Activated CD4-positive, alpha-beta T cell treated with anti-CD3 and anti-CD28 coated beads, Interleukin-2, amount 10 ng/mL, durations not matched to agents 7 days and 5 days (primary cell): ENCODE measurements around the gene TBCE. TPM values are rescaled to one million over a fixed set of nuclear protein-coding genes. Genes with fewer than 3 reads are reported as not detected.

ENCODE experiments used
- CTCF ChIA-PET: fragments of 350-600 bp; sonication (Branson Sonifier 250); formaldehyde crosslinking; loops from one replicate; lab custom pipeline; 2021; ENCODE audit warnings: antibody characterized with exemption; lab: Charles Lee
- POLR2A ChIA-PET: fragments of 350-600 bp; sonication (Branson Sonifier 250); formaldehyde crosslinking; loops from one replicate; lab custom pipeline; 2021; ENCODE audit warnings: antibody characterized with exemption; lab: Charles Lee
- DNase-seq: peaks from one replicate; pipeline ENCODE4 v3.0.0-alpha.2; 2020
- H3K27ac Mint-ChIP-seq: one replicate; pipeline ENCODE4 v1.8.0; 2021; ENCODE audit warnings: mild to moderate bottlenecking, moderate library complexity, mixed read lengths
- H3K27me3 Mint-ChIP-seq: one replicate; pipeline ENCODE4 v1.8.0; 2021; ENCODE audit warnings: mixed read lengths
- H3K36me3 Mint-ChIP-seq: one replicate; pipeline ENCODE4 v1.8.0; 2021; ENCODE audit warnings: low read depth, mixed read lengths
- H3K4me1 Mint-ChIP-seq: one replicate; pipeline ENCODE4 v1.8.0; 2021; ENCODE audit warnings: mixed read lengths
- H3K4me3 Mint-ChIP-seq: one replicate; pipeline ENCODE4 v1.8.0; 2021; ENCODE audit warnings: mild to moderate bottlenecking, moderate library complexity, mixed read lengths
- H3K9me3 Mint-ChIP-seq: one replicate; pipeline ENCODE4 v1.8.0; 2021; ENCODE audit warnings: mixed read lengths
- total RNA-seq, 2 experiments: library from RNA; stranded (reverse); gene quantifications; one replicate each; pipeline ENCODE4 v1.2.3, GENCODE V29; 2021

Gene TBCE, protein sequence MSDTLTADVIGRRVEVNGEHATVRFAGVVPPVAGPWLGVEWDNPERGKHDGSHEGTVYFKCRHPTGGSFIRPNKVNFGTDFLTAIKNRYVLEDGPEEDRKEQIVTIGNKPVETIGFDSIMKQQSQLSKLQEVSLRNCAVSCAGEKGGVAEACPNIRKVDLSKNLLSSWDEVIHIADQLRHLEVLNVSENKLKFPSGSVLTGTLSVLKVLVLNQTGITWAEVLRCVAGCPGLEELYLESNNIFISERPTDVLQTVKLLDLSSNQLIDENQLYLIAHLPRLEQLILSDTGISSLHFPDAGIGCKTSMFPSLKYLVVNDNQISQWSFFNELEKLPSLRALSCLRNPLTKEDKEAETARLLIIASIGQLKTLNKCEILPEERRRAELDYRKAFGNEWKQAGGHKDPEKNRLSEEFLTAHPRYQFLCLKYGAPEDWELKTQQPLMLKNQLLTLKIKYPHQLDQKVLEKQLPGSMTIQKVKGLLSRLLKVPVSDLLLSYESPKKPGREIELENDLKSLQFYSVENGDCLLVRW
- 10 to 100 TPM; 25.1 to 26.8 TPM for total RNA-seq

DNA sequence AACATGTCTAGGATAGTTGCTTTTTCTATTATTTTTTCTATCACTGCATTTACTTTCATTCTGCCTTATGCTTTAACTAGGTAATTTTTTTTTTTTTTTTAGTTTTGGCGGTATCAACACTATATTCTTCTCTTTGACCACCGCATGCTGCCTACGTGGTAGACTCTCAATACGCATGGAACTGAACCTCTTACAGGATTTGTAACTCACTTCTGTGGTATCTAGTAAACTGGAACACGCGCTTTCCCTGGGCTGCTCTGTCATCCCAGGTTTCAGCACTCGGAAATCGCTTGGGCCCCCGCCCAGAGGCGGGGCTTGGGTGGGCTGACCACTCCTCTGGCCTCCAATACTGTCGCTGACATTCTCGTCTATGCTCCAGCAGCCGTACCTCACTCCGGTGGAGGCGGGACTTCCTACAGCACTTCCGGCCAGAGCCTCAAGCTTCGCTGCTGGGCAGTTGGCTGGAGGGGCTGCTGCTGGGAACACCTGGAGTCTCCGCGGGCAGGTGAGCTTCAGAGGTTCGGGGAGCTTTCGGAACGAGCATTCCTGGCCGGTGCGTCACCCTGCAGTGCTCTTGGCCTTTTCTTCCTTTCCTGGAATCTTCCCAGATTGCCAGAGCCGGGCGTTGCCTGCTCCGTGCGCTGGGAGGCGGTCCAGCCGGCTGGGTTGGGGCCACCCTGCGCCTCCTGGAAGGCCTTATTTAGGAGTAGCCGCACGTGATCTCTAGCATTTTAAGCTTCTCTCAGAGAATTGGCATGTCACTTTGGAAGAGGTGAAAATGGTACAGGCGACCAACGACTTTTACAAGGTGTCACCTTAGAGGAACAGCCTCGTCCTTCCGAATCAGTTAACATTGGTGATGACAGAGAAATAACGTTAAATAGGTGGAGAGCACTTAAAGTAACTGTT is at the start of gene TBCE:
Gene TBCE, plus strand, starts transcription at position 428 of the 909 bp plus-strand sequence. CDS start 12,623 bp downstream, outside the sequence.
- Mint-ChIP-seq H3K36me3 (no peaks in the 10 kb centered on the region), H3K27me3 (no peaks in the 10 kb centered on the region), H3K27ac (peak within 1 kb of the TSS; percentile 95), H3K9me3 (no peaks in the 10 kb centered on the region), H3K4me3 (peak within 1 kb of the TSS; percentile 99), H3K4me1 (peaks cover 29% of the 10 kb centered on the region)
- ChIA-PET CTCF (interaction anchor here (0.5 to 1.5 kb wide), 5 partner anchors 30 to 1178 kb away, joined by 3 to 5 read pairs (median 3); partner anchors contain the start of gene B3GALNT2), POLR2A (interaction anchor here (0.6 kb wide), 1 partner anchor 137 kb away, joined by 3 read pairs; the partner anchor contains the start of gene B3GALNT2)
- peak; percentile 89 for DNase-seq

DNA sequence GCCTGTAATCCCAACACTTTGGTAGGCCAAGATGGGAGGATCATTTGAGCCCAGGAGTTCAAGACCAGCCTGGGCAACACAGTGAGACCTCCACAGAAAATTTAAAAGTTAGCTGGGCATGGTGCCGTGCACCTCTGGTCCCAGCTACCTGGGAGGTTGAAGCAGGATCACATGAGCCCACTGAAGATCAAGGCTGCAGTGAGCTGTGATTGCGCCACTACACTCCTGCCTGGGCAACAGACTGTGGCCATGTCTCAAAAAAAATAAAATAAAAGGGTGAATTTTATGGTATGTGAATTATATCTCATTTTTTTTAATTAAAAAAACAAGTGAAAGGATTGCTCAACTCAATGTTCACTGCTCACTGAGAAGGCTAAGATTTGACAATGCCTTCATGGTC is 48.0 kb upstream of the TBCE start:
- CTCF ChIA-PET = no interaction called here
- Mint-ChIP-seq H3K36me3 (peaks cover 43% of the 10 kb centered on the region), H3K27me3 (no peaks in the 10 kb centered on the region), H3K4me1 (peaks cover 60% of the 10 kb centered on the region), H3K9me3 (no peaks in the 10 kb centered on the region), H3K4me3 (no peak overlapping the region), H3K27ac (peak overlapping the region; percentile 39)
- POLR2A ChIA-PET = no interaction called here
- no peak for DNase-seq

DNA sequence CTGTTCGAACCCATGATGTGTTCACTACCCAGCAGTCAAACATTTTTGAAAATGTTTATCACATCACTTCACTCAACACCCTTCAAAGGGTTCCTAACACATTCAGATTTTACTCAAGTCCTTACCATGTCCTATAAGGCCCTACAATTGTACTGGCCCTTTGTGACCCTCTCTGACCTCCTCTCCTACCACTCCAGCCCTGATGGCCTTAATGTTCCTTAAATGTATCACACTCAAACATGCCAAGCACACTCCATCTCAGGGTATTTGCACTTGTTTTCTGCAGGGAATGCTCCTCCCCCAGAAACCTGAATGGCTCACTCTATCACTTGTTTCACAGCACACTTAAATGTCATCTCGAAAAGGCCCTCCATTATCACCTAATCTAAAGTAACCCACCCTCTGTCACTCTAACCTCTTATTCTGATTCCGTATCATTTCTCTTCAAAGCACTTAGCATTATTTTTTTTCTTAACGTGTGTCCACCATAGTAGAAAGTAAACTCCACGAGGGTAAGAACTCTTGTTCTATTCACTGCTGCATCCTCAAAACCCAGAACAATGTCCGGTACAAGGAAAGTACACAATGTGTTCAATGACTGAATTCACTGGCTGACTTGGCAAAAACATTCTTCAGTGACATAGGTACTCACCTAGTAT is 46.6 kb upstream of the TBCE start:
- Mint-ChIP-seq H3K36me3 (peaks cover 44% of the 10 kb centered on the region), H3K4me3 (no peak overlapping the region), H3K4me1 (peaks cover 61% of the 10 kb centered on the region), H3K9me3 (no peaks in the 10 kb centered on the region), H3K27ac (peak overlapping the region; percentile 41), H3K27me3 (no peaks in the 10 kb centered on the region)
- DNase-seq = no peak
- POLR2A ChIA-PET = interaction anchor here (0.6 kb wide), 1 partner anchor 10 kb away, joined by 3 read pairs; no protein-coding TSS in a partner anchor
- CTCF ChIA-PET = interaction anchor here (1.3 to 2.2 kb wide), 2 partner anchors 10 to 40 kb away, joined by 3 to 6 read pairs; no protein-coding TSS in a partner anchor

DNA sequence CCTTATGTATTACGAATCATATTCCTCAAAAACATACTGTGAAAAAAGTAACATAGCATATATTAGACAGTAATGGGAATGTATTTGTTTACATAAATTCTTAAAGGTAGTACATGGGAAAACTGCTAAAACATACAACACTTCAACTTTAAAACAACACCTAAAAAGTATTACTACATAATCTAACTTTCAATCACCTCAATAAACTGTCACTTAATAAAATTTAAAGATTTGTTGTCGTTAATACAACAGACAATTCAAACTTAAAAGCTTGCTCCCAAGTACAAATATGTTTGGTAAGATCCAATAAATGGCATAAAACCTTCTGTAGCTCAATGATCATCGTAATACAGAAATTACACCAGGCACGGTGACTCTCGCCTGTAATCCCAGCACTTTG is 42.9 kb upstream of the TBCE start:
- Mint-ChIP-seq H3K27ac (peak overlapping the region; percentile 75), H3K9me3 (no peaks in the 10 kb centered on the region), H3K4me3 (peak overlapping the region; percentile 88), H3K36me3 (peaks cover 41% of the 10 kb centered on the region), H3K4me1 (peaks cover 48% of the 10 kb centered on the region), H3K27me3 (no peaks in the 10 kb centered on the region)
- CTCF ChIA-PET = interaction anchor here (0.8 to 1.5 kb wide), 5 partner anchors 10 to 180 kb away, joined by 3 to 5 read pairs (median 3); partner anchors contain the start of gene B3GALNT2
- no peak for DNase-seq
- POLR2A ChIA-PET = no interaction called here

DNA sequence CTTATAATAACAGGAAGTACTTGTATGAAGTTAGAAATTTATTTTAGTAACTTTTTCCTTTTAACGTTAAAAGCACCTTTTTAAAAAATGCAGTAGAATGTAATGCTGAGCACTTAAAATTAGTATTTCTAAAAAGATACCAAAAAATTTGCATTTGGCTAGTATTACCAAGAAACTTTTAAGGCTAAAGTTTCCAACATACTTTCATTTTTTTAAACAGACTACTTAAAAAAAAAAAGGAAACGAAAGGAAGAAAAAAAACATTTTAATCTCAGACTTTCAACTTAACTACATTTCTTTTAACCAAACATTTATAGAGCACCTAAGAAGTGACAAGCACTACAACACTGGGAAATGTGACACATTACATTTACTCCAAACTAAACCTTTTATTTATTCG is 42.1 kb upstream of the TBCE start:
- POLR2A ChIA-PET = no interaction called here
- Mint-ChIP-seq H3K27ac (peak overlapping the region; percentile 62), H3K9me3 (no peaks in the 10 kb centered on the region), H3K4me3 (peak overlapping the region; percentile 88), H3K36me3 (peaks cover 38% of the 10 kb centered on the region), H3K4me1 (peaks cover 45% of the 10 kb centered on the region), H3K27me3 (no peaks in the 10 kb centered on the region)
- CTCF ChIA-PET = interaction anchor here (1.4 to 1.5 kb wide), 2 partner anchors 18 to 179 kb away, joined by 3 to 5 read pairs; partner anchors contain the start of gene B3GALNT2
- no peak for DNase-seq

DNA sequence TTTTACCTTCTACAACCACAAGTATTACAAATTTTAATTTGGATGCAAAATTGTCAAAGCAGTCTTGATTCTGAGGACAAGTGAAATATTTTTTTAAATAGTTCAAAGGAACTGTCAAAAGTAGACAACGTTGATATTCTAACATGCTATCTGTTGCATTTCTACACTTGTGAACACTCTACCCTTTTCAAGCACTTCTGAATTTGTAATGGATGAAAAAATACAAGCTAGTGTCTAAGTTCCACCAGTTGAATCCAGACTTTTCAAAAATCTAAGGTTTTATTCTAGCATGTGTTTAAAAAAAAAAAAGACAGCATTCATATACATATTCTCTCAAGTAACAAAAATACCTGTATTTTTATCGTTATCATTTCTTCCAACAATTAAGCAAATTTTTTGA is 41.4 kb upstream of the TBCE start:
- Mint-ChIP-seq H3K4me3 (peak overlapping the region; percentile 88), H3K36me3 (peaks cover 37% of the 10 kb centered on the region), H3K9me3 (no peaks in the 10 kb centered on the region), H3K4me1 (peaks cover 38% of the 10 kb centered on the region), H3K27ac (peak overlapping the region; percentile 62), H3K27me3 (no peaks in the 10 kb centered on the region)
- POLR2A ChIA-PET = no interaction called here
- DNase-seq = no peak
- CTCF ChIA-PET = interaction anchor here (1.5 kb wide), 1 partner anchor 18 kb away, joined by 5 read pairs; no protein-coding TSS in a partner anchor

DNA sequence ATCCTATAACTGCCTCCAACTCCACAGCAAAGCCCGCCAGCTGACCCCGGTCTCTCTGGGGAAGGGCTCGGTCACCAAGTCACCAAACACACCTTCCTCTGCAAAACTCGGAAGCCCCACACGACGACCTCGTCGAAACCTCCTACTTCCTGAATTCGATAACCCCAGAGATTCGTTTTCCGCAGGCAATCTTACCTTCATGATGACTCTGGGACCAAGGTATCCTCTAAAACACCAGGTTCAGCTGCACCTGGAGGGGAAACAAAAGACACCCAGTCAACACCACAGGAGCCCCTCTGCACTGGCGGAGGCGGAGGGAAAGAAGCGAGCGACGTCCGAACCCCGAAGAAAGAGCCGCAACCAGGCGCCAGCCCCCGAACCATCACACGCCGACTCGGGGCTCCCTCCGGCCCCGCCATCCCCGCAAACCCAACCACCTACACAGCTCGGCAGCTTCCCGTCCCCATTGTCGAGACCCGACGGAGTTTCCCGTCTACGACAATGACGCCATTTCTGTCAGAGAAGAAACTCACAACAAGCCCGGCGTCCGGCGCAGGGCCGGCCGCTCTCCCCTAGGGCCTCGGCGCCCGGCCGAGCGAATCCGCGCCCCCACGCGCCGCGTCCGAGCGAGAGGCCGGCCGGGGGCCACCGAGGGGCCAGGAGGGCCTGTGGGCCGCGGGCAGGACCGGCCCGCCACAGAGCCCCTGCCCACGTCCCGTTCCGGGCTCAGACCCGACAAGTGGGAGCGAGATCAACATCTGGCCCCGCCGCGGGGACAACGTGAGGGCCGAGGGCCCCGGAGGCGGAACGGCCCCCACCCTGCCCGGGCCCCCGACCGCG is 40.3 kb upstream of the TBCE start:
- POLR2A ChIA-PET = no interaction called here
- CTCF ChIA-PET = interaction anchor here (0.5 kb wide), 1 partner anchor 119 kb away, joined by 4 read pairs; no protein-coding TSS in a partner anchor
- peak overlapping the region; percentile 88 for H3K4me3 Mint-ChIP-seq

DNA sequence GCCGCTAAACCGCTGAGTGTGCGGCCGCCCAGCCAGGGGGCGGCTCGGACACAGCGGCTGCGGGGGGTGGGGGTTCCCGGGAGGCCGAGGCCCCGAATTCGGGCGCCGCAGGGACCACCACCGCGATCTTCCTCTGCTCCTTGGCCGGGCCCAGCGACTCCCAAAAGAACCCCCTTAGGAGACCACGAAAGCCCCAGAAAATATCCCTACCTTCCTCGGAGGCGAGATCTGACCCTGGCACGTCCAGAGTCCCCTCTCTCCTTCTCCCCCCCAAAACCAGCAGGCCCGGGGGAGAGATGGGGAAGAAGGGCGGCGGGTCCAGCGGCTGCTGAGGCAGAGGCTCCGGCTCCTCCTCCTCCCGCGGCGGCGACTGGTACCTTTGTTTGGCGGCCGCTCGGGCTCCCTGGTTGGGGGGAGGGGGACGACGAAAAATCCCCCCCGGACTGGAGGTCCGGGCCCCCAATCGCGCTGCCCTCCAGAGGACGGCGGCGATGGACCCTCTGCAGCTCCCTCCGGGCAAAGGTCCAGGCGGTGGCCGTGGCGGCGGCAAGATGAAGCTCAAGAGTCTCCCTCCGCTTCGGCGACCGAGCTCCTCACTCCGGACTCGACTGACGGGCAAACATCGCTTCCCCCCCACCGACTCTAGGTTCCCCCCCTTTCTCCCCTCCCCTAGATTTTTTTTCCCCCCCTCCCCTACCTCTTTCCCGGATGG is 39.5 kb upstream of the TBCE start, which contains the start of gene ARID4B:
Gene ARID4B, minus strand, starts transcription at position 621 of the 712 bp plus-strand sequence. CDS start 1,260 bp downstream, outside the sequence.
- Mint-ChIP-seq H3K4me1 (peaks cover 31% of the 10 kb centered on the region), H3K27ac (peak within 1 kb of the TSS; percentile 93), H3K4me3 (peak within 1 kb of the TSS; percentile 88), H3K27me3 (no peaks in the 10 kb centered on the region), H3K36me3 (peaks cover 31% of the 10 kb centered on the region), H3K9me3 (no peaks in the 10 kb centered on the region)
- POLR2A ChIA-PET = interaction anchor here (0.5 kb wide), 1 partner anchor 97 kb away, joined by 8 read pairs; no protein-coding TSS in a partner anchor
- no peak for DNase-seq
- CTCF ChIA-PET = interaction anchor here (1.4 to 1.8 kb wide), 2 partner anchors 16 to 28 kb away, joined by 3 to 5 read pairs; no protein-coding TSS in a partner anchor

More for the DNA sequence above, 40.3 kb upstream of the TBCE start:
- H3K36me3 Mint-ChIP-seq = peaks cover 36% of the 10 kb centered on the region
- peak; percentile 70 for DNase-seq
- peak overlapping the region; percentile 93 for H3K27ac Mint-ChIP-seq
- H3K27me3 Mint-ChIP-seq = no peaks in the 10 kb centered on the region
- no peaks in the 10 kb centered on the region for H3K9me3 Mint-ChIP-seq
- peaks cover 32% of the 10 kb centered on the region for H3K4me1 Mint-ChIP-seq

DNA sequence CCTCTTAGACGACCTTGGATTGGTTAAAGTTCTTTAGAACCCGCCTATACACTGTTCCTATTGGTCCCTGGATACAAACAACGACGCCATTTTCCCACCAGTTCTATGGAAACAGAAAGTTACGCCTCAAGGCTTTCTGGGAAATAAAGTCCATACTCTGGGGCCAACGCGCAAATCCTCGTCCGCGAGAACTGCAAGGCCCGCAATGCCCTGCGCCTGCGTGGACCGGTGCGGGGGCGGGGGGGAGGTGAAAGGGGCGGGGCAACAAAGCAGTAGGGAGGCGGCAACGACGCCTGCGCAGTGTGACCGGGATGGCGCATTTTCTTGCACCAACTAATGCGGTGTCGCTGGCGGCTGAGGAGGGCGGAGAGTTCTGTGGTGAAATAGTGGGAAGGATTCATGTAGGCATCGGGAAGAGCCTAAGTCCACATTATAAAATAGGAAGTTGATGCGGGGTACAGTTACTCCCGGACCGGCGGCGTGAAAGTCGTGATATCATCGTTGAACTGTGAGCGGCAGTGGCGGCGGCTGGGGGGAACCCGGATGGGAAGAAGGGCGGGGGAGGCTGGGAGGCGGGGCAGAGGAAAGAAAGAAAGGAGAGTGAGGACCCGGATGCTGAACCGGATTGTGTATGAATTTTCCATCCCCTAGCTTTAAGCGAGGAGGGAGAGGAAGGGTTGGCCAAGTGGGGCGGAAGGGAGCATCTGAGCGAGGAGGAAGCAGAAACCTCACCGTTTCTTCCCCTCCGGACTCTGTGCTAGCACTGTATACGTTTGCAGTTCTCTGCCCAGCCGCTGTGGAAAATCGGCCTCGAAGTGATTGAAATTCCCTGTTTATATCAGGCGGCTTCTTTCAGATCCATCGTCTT is 38.7 kb upstream of the TBCE start, which contains the start of gene GGPS1:
Gene GGPS1, plus strand, starts transcription at position 300 of the 868 bp plus-strand sequence. CDS start 6,695 bp downstream, outside the sequence.
- H3K27me3 Mint-ChIP-seq = no peaks in the 10 kb centered on the region
- H3K4me1 Mint-ChIP-seq = peaks cover 29% of the 10 kb centered on the region
- no peak within 1 kb of the TSS for H3K27ac Mint-ChIP-seq
- H3K36me3 Mint-ChIP-seq = peaks cover 26% of the 10 kb centered on the region
- peak; percentile 97 for DNase-seq
- ChIA-PET CTCF (interaction anchor here (1.4 to 1.8 kb wide), 3 partner anchors 13 to 29 kb away, joined by 3 to 5 read pairs (median 4); no protein-coding TSS in a partner anchor), POLR2A (no interaction called here)
- no peaks in the 10 kb centered on the region for H3K9me3 Mint-ChIP-seq
- no peak within 1 kb of the TSS for H3K4me3 Mint-ChIP-seq
